Caki2 (cell line): ENCODE data around the gene MERTK. TPM values are rescaled to one million over a fixed set of nuclear protein-coding genes. Genes with fewer than 3 reads are reported as not detected.

Experiments used
- DNase-seq: peaks from one replicate; pipeline ENCODE4 v3.0.0-alpha.2; 2015; ENCODE audit warnings: low read depth
- in situ Hi-C: cut with HindIII; loops from 2 replicates; pipeline ENCODE4 v1.10.0; 2016; ENCODE audit warnings: low sequenced_read_pairs, low pct_unique_long_range_greater_than_20kb, mixed read lengths
- total RNA-seq: library from RNA; depleted of rRNA; stranded (reverse); fragments of >200 nt; shearing (Covaris generic); gene quantifications from 2 replicates; pipeline ENCODE4 v1.2.3, GENCODE V29; 2014; ENCODE audit warnings: low replicate concordance

The MERTK gene
- total RNA-seq, 1 experiment from 2014 or later: 9.3 TPM

DNA sequence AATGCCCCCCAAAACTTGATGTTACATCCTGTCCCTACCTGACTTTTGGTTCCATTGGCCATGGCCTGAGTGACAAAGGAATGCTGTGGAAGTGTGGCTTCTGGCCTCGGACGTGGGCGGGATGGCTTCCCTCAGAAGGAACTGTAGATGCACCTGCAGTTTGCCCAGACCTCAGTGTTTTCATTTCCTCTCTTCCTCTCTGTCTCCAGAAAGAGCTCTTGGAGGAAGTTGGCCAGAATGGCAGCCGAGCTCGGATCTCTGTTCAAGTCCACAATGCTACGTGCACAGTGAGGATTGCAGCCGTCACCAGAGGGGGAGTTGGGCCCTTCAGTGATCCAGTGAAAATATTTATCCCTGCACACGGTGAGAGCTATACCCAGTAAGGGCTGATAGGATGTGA lies 95.6 kb downstream of the MERTK start:
- no peak for DNase-seq
- in situ Hi-C loops: no loop called here

DNA sequence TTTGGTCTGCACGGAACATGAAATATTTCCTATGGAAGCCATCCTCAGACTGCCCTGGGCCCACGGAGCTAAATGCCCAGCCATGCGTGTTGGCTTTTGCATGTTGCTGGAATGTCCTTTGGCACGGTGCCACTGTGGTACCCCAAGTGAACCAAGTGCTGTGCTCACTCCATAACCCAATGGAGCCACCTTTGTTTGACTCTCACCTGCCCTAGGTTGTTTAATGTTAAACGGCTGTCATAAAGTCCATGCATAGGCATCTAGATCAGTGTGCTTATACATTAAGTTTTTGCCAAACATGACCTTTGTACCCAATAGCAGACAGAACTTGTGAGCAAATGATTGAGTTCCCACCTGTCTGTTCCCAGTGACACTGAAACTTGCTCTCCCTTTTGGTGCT lies 96.7 kb downstream of the MERTK start:
- in situ Hi-C loops: no loop called here
- no peak for DNase-seq

DNA sequence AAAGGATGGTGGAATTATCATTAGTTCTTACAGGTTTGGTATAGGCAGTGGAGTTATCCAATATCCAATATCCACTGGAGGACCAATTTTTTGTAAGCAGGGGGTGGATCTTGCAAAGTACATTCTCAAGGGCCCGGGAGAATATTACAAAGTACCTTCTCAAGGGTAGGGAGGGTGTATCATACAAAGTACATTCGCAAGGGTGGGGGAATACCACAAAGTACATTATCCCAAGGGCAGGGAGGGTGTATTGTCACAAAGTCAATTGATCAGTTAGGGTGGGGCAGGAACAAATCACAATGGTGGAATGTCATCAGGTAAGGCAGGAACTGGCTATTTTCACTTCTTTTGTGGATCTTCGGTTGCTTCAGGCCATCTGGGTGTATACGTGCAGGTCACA lies 101.4 kb downstream of the MERTK start:
- no peak for DNase-seq
- in situ Hi-C loops: no loop called here

DNA sequence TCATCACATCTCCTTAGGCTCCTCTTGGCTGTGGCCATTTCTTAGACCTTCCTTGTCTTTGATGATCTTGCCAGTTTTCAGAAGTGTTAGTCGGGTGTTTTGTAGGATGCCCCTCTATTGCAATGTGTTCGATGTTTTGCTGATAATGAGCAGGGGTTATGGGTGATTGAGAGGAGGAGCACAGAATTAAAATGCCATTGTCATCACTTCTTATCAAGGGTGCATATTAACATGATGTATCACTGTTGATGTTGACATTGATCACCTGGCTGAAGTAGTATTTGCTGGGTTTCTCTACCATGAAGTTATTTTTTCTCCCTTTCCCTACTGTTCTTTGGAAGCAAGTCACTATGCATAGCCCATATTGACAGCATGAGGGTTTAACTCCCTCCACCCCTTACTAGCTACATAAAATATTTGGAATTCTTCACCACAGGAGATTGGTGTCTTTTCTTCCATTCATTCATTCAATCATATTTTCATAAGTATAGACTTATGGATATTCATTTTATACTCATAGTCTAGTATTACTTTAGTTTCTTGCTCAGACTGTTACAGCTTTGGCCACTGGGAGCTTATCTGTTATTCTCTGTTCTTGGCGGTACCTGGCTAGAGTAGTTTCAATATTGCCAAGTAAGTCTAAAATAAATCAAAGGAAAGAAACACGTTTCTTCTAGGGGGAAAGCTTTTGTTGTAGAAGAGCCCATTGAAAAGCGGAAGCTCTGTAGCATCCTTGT lies 102.2 kb downstream of the MERTK start:
- no peak for DNase-seq
- in situ Hi-C loops: no loop called here

DNA sequence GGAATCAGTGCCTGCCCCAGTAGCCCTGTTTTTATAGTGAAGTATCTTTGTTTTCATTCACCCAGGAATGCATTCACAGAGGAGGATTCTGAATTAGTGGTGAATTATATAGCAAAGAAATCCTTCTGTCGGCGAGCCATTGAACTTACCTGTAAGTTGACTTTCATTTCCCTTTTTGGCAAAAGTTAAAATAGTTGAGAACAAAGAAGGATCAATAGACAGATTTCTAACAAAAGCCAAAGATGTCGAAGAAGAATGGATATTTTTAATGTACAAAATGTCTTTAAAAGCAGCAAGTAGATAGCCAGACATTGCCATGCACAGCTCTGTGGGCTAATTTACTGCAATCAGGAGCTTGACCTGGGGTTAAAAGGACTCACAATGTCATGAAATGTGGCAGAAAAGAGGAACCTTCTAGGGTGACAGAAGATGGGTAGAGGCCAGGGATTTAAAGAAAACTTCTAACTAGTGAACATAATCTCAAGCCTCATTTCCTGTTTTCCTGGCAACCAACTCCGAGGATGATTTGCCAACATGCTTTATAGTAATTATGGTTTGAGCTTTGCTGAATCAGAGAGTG lies 102.8 kb downstream of the MERTK start:
- no peak for DNase-seq
- in situ Hi-C loops: no loop called here

DNA sequence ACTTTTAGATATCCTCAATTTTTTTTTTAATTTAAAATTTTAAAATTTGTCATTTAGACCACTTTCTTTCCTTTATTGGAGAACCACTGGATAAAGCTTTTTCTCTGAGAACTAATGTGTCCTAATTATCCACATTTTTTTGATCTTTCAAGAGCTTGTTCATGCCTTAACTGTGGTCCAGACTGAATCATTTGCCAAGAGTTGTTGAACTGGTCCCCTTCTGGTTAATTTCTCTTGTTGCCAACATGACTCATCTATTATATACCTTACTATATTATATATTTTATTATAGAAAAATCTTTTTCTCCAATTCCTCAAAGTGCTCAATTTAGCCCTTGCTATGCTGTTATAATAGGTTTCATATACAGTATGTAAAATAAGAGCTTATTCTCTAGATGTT lies 103.5 kb downstream of the MERTK start:
- DNase-seq: no peak
- in situ Hi-C loops: no loop called here

DNA sequence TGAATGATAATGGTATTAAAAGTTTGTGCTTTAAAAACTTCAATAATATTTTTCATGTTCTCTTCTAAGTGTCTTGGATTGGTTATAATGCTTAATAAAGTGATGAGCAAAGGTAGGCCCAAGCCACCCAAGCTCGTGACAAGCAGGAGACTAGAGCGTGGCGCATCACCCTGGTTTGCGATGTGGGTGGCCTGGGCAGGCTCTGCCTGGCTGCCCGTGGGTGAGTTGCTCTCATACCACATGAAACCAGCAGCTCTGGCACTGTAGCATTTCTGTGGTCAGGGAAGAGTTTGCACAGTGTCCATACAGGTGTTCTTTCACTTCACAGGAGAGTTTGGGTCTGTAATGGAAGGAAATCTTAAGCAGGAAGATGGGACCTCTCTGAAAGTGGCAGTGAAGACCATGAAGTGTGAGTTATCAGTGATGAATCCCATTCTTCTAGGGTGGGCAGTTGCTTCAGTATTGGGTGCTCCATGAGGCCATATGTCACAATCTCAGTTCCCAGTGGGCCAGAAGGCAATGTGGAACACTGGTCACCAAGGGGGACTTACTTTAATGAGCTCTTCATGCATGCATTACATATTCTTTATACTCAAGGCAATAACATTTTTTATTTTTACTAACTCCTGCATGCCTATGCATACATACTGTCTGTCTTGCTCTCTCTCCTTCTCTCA lies 105.3 kb downstream of the MERTK start:
- in situ Hi-C loops: no loop called here
- no peak for DNase-seq

DNA sequence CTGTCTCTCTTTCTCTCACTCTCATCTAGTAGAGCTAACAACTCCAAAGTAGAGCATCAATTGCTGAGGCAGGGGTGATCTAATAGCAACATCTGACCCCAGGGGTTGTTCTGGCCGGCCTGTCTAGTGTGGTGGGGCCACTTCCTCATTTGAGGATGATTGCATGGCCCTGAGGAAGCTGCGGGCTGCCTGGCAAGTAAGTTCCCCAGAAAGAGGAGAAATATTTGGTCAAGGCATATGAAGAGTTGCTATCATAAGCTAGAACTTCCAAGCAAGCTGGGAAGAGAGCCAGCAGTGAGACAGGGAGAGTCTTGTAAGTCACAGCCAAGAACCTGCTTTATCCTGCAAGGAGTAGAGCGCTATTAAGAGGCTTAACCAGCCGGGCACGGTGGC lies 105.8 kb downstream of the MERTK start:
- DNase-seq: no peak

DNA sequence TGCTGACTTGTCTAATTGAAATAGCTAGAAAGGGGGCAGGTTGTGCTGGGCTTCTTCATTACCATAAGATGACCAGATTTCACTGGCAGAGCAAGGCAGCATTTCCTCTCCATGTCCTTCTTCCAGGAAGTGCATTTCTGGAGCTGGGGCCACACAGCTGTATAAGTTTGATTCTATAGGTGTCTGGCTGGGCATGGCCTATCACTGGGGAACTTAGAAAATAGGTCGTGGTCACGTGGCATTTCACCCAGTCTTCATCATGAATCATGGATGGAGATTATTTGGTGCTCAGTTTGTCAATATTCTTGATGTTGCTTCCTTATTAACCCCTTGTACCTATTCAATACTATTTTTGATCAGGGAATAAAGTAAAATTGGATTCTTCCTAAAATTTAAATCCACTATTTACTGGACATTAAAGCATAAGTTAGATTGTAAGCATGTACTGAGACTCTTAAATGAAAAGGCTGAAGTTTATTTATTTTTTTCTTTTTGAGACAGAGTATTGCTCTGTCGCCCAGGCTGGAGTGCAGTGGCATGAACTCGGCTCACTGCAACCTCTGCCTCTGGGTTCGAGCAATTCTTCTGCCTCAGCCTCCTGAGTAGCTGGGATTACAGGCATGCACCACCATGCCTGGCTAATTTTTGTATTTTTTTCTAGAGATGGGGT lies 107.1 kb downstream of the MERTK start:
- in situ Hi-C loops: no loop called here
- no peak for DNase-seq

More for the DNA sequence above, 105.8 kb downstream of the MERTK start:
- in situ Hi-C loops: no loop called here

DNA sequence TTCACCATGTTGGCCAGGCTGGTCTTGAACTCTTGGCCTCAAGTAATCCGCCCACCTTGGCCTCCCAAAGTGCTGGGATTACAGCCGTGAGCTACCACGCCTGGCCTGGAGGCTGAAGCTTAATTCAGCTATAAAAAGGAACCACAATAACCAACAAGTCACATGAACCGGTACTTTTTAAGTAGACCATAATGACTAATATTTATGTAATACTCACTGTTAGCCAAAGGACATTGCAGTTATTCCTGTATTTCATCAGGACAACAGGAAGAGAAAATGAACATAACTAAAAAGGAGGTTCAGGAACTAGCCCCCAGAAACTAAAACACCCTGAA lies 107.6 kb downstream of the MERTK start:
- no peak for DNase-seq

DNA sequence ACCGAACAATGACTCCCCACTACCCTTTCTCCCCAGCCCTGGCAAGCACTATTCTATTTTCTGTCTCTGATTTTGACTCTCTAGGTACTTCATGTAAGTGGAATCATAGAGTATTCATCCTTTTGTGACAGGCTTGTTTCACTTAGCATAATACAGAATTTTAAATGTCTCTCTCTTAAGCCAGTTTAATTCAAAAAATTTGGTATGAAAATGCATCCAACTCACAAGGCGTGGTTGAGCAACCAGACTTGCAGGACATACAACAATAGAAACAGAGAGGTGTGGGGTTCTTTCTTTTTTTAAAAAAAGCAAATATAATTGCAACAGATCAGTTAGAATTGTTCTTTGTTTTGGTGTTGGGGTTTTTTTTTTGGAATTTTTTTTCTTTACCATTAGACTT lies 109.1 kb downstream of the MERTK start:
- DNase-seq: no peak
- in situ Hi-C loops: no loop called here

More for the DNA sequence above, 107.6 kb downstream of the MERTK start:
- in situ Hi-C loops: no loop called here

DNA sequence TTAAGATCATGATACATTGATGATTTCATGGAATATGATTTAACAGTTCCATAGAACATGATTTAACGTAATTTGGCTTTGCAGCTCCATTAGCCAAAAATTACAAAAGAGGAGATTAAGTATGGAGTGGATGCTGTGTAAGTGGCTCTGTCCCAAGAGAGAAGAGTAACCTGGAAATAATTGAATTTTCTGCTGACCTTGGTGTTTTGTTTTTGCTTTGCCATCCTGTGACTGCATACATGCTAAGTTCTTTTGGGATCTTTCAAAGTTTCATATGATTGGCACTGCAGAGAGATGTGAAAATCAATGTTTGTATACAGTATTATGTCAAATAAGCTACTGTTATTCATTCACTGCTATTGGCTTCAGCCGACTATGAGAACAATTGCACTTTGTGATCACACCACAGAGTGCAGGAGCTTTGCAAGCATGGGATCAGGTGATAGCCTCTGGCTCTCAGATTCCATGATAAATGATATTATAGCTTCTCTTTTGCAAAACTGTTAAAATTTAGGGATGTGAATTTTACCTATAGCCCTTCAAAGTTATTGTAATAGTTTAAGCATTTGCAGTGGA lies 110.6 kb downstream of the MERTK start:
- no peak for DNase-seq

DNA sequence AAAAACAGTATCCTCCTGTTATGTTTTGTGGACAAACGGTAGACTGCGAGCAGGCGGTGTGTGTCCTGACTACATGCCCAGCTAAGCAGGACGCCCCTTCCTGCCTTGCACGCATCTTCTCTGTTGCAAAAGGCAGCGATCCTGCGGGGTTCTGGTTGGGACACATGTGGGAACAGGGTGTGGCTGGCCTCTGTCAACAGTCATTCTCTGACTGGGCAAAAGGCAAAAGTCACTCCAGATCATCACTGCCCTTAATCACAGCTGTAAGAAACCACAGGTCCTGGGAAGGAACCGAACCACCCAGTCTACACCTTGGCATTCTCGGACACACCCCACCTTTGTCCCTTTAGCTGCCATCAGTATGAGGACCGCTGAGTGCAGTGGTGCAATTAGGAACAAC lies 112.3 kb downstream of the MERTK start:
- DNase-seq: peak; percentile 47
- in situ Hi-C loops: no loop called here

More for the DNA sequence above, 110.6 kb downstream of the MERTK start:
- in situ Hi-C loops: no loop called here

DNA sequence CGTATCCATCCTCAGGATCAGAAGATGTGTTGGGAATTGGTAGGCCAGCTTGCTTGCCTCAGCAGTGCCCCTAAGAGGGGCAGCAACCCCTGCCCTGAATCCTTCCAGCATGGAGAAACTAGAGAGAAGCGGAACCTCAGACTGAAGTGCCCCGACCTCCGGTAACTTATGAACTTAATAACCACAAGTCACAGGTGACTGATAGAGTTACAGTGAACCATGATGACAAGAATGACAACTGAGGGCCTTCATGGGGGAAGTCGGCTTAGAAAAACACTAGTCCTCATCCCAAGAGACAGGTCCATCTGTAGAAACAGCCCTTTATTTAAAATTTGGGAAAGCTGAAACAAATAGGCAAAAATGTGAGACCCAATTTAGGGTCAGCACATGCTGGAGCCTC lies 114.1 kb downstream of the MERTK start:
- no peak for DNase-seq
- in situ Hi-C loops: no loop called here

DNA sequence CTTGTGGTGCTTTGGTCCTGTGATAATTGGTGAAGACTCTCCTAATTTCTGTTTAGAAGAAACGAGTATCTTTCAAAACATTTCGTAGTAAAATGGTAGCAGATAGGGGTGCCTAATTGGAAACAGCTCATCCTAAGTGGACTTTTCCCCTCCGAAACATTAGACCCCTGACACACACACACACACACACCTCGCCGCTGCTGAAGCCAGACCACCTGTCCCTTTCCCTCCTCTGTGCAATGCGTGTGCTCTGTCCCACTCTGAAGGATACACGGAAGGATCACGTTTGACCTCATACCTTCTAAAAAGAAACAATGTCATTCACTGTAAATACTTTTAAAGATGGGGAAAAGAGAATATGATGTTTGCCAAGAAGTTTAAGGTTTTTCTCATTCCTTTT lies 120.4 kb downstream of the MERTK start:
- in situ Hi-C loops: no loop called here

DNA sequence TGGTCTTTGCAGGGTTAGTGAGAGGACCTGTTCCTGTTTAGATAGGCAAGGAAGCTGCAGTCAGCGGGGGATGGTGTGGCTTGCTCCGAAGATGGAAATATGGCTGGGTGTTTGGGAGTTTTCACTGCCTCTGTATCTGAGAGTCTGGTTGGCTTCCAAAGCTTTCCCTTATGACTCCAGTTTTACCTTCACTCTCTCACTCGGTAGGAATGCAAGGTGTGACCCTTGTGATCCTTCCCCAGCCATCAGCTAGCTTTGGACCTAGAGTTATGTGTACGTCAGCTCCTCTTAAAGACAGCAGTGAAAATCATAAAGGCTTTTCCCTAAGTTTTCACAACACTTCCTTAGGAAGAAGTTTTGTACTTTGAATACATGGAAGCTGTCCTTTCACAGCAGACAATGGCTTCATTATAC lies 121.2 kb downstream of the MERTK start:
- in situ Hi-C loops: no loop called here
- DNase-seq: no peak

More for the DNA sequence above, 120.4 kb downstream of the MERTK start:
- DNase-seq: no peak

DNA sequence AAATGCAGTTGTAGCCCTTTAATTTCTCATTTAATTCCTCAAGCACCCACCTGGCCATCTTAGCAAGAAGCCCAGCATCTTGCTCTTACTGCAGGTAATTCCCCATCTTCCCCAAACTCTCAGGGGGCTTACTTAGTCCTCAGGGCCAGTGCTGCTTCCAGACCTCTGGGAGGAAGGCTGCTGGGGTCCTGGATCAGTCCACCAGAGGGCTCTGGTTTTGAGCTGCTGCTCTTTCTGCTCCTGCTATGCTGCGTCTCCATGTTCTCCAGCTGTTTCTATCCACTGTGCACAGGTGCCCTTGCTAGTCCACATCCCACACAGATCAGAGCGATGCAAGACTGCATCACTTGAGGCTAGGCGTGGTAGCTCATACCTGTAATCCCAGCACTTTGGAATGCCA lies 122.2 kb downstream of the MERTK start:
- in situ Hi-C loops: no loop called here
- no peak for DNase-seq

DNA sequence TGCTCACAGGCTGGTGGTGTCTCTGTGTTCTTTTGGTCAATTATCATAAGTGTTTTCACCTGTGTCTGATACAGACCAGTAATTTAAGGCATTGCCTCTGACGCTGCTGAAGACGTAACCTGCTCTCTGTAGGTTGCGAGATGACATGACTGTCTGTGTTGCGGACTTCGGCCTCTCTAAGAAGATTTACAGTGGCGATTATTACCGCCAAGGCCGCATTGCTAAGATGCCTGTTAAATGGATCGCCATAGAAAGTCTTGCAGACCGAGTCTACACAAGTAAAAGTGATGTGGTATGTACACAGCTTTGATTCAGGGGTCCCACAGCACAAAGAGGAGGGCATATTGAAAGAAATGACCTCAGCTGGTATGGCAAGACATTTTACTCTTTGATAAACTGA lies 122.9 kb downstream of the MERTK start:
- DNase-seq: no peak
- in situ Hi-C loops: no loop called here

DNA sequence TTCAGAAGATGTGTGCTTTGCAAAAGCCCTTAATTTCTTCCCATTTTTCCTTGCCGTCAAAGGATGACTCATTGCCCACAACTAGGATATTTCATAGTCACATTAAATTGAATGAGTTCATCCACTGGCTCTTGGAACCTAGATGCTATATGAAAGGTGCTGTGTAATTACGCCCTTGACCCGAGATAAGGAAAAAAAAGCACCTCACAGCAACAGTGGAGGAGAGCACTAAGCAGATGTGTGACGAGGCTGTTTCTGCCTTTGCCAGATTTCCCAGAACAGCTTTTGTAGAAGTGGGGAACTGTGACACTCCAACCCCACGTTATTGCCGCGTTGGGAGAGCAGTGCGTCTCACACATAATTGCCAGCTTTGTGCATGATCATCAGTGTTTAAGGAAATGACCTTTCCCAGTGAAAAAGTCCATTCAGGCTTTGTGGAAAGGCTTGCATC lies 123.4 kb downstream of the MERTK start:
- in situ Hi-C loops: no loop called here

More for the DNA sequence above, 123.4 kb downstream of the MERTK start:
- peak; percentile 47 for DNase-seq
